ENCODE data around the gene EML5.

Gene EML5

DNA sequence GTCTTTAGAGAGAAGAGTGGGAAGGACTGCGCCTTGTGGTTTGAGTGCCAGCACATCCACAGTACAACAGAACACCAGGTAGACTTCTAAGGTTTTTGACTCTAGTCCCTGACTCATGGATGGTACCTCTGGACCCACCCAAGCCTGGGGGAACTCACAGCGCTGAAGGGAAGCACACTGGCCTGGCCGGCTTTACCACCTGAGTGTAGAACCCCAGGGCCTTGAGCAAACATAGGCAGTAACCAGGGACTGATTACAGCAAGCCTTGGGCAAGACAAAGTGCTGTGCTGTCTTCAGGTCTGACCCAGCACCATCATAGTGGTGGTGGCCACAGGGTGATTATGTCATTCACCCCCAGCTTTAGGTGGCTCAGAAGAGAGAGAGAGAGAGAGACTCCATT lies 17.2 kb downstream of the EML5 start:
- H3K4me3 ChIP-seq (ENCODE audit: low read depth, low read length) = no peak overlapping the region
- DNase-seq (ENCODE audit: low read depth) = no peak
- no peak for TF ChIP-seq MYC (IDR thresholded peaks at IDR 0.05; ENCODE audit: low read depth, low read length)
- TF ChIP-seq POLR2A (IDR thresholded peaks at IDR 0.05; ENCODE audit: extremely low read depth, insufficient read length) = no peak
- TF ChIP-seq, protein P1, sequence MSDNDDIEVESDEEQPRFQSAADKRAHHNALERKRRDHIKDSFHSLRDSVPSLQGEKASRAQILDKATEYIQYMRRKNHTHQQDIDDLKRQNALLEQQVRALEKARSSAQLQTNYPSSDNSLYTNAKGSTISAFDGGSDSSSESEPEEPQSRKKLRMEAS (IDR thresholded peaks at IDR 0.05; ENCODE audit: low read depth, low read length) = no peak
- TF ChIP-seq, protein P2, sequence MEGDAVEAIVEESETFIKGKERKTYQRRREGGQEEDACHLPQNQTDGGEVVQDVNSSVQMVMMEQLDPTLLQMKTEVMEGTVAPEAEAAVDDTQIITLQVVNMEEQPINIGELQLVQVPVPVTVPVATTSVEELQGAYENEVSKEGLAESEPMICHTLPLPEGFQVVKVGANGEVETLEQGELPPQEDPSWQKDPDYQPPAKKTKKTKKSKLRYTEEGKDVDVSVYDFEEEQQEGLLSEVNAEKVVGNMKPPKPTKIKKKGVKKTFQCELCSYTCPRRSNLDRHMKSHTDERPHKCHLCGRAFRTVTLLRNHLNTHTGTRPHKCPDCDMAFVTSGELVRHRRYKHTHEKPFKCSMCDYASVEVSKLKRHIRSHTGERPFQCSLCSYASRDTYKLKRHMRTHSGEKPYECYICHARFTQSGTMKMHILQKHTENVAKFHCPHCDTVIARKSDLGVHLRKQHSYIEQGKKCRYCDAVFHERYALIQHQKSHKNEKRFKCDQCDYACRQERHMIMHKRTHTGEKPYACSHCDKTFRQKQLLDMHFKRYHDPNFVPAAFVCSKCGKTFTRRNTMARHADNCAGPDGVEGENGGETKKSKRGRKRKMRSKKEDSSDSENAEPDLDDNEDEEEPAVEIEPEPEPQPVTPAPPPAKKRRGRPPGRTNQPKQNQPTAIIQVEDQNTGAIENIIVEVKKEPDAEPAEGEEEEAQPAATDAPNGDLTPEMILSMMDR (IDR thresholded peaks at IDR 0.05; ENCODE audit: low read depth, low read length) = no peak

DNA sequence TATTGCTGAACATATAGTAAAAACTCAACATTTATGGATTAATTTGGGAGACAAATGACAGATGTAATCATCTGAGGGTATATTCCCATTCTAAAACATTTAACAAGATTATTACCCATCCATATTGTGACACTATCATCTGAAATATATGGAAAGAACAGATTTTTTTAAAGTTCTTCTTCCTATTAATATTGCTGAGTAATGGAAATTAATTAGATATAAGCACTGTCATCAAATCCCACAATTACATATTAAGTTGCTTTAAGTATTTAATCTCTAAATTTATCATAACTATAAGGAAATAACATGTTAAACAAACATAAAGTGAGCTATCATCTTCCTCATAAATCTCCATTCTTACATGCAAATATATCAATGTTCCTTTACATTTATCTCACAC lies 22.0 kb downstream of the EML5 start:
- TF ChIP-seq MYC (IDR thresholded peaks at IDR 0.05; ENCODE audit: low read depth, low read length) = no peak
- TF ChIP-seq, protein P1 (IDR thresholded peaks at IDR 0.05; ENCODE audit: low read depth, low read length) = no peak
- no peak for TF ChIP-seq POLR2A (IDR thresholded peaks at IDR 0.05; ENCODE audit: extremely low read depth, insufficient read length)
- TF ChIP-seq, protein P2 (IDR thresholded peaks at IDR 0.05; ENCODE audit: low read depth, low read length) = no peak
- H3K4me3 ChIP-seq (ENCODE audit: low read depth, low read length) = no peak overlapping the region
- no peak for DNase-seq (ENCODE audit: low read depth)

DNA sequence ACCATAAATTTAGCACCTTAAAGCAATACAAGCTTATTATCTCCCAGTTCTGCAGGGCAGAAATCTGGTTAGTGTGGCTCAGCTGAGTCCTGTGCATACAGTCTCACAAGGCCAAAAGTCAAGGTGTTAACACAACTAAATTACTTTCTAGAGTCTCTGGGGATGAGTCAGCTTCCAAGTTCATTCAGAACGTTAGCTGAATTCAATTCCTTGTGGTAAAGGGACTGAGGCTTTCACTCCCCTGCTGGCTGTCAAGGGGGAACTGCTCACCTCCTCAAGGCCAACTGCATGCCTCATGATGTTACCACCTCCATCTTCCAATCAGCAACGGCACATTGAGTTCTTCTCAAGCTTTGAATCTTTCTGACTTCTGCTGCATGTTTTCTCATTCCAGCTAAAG lies 27.6 kb downstream of the EML5 start:
- no peak for TF ChIP-seq MYC (IDR thresholded peaks at IDR 0.05; ENCODE audit: low read depth, low read length)
- TF ChIP-seq, protein P2 (IDR thresholded peaks at IDR 0.05; ENCODE audit: low read depth, low read length) = no peak
- TF ChIP-seq, protein P1 (IDR thresholded peaks at IDR 0.05; ENCODE audit: low read depth, low read length) = no peak
- TF ChIP-seq POLR2A (IDR thresholded peaks at IDR 0.05; ENCODE audit: extremely low read depth, insufficient read length) = no peak
- H3K4me3 ChIP-seq (ENCODE audit: low read depth, low read length) = no peak overlapping the region
- DNase-seq (ENCODE audit: low read depth) = no peak

DNA sequence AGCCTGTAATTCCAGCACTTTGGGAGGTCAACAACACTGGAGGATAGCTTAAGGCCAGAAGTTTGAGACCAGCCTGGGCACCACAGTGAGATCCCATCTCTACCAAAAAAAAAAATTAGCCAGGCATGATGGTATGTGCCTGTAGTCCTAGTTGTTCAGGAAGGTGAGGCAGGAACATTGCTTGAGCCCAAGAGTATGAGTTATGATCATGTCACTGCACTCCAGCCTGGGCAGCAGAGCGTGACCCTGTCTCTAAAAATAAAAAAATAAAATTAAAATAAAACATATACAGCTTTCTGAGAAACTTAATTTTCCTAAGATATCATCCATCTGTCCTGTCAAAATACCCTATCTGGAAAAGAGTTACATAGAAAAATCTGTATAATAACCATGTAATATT lies 38.9 kb downstream of the EML5 start:
- TF ChIP-seq POLR2A (IDR thresholded peaks at IDR 0.05; ENCODE audit: extremely low read depth, insufficient read length) (no peak), MYC (IDR thresholded peaks at IDR 0.05; ENCODE audit: low read depth, low read length) (no peak)
- TF ChIP-seq, protein P2 (IDR thresholded peaks at IDR 0.05; ENCODE audit: low read depth, low read length) = no peak
- TF ChIP-seq, protein P1 (IDR thresholded peaks at IDR 0.05; ENCODE audit: low read depth, low read length) = no peak
- H3K4me3 ChIP-seq (ENCODE audit: low read depth, low read length) = no peak overlapping the region
- DNase-seq (ENCODE audit: low read depth) = no peak

DNA sequence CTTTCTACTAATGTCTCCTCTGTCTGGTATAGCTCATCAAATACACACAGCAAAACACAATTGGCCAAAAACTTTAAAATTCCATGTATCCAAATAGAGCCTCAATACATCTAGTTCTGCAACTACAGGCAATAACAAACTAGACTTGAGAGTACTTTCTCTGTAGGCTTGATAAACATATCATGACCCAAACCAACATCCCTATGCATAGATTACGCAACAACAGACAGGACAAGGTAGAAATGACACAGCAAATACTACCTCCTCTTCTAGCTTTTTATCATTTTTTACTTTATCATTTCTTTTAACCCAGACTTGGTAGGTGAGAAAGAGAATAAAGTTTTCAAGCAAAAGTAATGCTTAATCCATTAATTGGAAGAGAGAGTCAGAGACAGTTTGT lies 41.8 kb downstream of the EML5 start:
- no peak for DNase-seq (ENCODE audit: low read depth)
- TF ChIP-seq, protein P2 (IDR thresholded peaks at IDR 0.05; ENCODE audit: low read depth, low read length) = no peak
- TF ChIP-seq, protein P1 (IDR thresholded peaks at IDR 0.05; ENCODE audit: low read depth, low read length) = no peak
- TF ChIP-seq POLR2A (IDR thresholded peaks at IDR 0.05; ENCODE audit: extremely low read depth, insufficient read length) = no peak
- TF ChIP-seq MYC (IDR thresholded peaks at IDR 0.05; ENCODE audit: low read depth, low read length) = no peak
- H3K4me3 ChIP-seq (ENCODE audit: low read depth, low read length) = no peak overlapping the region

DNA sequence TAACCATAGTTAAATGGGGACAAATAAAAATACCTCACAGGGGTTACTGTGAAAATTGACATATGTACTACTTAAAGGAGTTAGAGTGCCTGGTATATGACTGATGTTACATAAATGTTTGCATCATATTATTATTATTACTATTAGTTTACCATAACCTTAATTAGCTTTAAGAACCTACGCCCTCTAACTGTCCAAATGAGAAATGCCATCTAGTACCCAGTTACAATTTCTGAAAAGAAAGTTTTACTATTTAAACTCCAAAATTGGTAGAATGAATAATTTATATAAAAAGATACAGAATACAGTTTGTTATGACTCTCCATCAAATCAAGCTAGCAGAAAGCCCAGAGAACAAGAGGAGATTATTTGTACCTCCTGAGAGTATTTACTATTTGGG lies 42.3 kb downstream of the EML5 start:
- no peak for DNase-seq (ENCODE audit: low read depth)
- H3K4me3 ChIP-seq (ENCODE audit: low read depth, low read length) = no peak overlapping the region
- TF ChIP-seq POLR2A (IDR thresholded peaks at IDR 0.05; ENCODE audit: extremely low read depth, insufficient read length) (no peak), MYC (IDR thresholded peaks at IDR 0.05; ENCODE audit: low read depth, low read length) (no peak)
- TF ChIP-seq, protein P1 (IDR thresholded peaks at IDR 0.05; ENCODE audit: low read depth, low read length) = no peak
- TF ChIP-seq, protein P2 (IDR thresholded peaks at IDR 0.05; ENCODE audit: low read depth, low read length) = no peak
